ENCODE results near the gene IDH3G. TPM values are rescaled to one million over a fixed set of nuclear protein-coding genes. Genes with fewer than 3 reads are reported as not detected.

The IDH3G gene
- total RNA-seq, 1 experiment from 2014 or later = 71.2 TPM

DNA sequence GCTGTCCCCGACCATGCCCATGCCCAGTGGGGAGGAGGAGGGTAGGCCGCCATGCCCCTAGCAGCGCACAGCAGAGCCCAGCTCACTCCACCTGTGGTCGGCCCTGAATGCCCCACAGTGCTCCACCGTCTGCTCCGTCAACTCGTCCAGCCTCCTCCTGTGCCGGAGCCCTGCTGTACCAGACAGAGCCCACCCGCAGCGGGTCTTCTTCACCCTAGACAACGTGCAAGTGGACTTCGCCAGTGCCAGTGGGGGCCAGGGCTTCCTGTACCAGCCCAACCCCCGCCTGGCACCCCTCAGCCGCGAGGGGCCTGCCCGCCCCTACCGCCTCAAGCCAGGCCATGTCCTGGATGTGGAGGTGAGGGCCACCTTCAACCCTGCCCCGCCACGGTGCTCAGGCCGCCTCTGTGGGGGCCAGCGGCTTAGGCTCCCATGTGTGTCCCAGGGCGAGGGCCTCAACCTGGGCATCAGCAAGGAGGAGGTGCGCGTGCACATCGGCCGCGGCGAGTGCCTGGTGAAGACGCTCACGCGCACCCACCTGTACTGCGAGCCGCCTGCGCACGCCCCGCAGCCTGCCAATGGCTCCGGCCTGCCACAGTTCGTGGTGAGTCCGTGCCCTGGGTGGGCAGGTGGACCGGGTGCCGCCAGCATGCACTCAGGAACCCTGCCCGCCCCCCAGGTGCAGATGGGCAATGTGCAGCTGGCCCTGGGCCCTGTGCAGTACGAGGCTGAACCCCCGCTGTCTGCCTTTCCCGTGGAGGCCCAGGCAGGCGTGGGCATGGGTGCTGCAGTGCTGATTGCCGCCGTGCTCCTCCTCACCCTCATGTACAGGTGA is 20.2 kb downstream of the IDH3G start:
- BruUV-seq (replicated peaks) = no TSS peak
- CTCF ChIA-PET = no interaction called here
- no peaks in the 10 kb centered on the region for H3K4me1 Mint-ChIP-seq (ENCODE audit: low read depth, unreplicated experiment)
- H3K27ac Mint-ChIP-seq (ENCODE audit: unreplicated experiment) = no peak overlapping the region
- no peak for TF ChIP-seq CTCF (IDR thresholded peaks at IDR 0.05; ENCODE audit: unreplicated experiment)
- intact Hi-C loops (cut with micrococcal nuclease; ENCODE audit: unreplicated experiment) = no loop called here
- H3K27me3 Mint-ChIP-seq (ENCODE audit: unreplicated experiment) = no peaks in the 10 kb centered on the region
- DNase-seq = no peak
- H3K9me3 Mint-ChIP-seq (ENCODE audit: low read depth, unreplicated experiment) = no peaks in the 10 kb centered on the region
- peaks cover 20% of the 10 kb centered on the region for H3K36me3 Mint-ChIP-seq (ENCODE audit: insufficient read depth, unreplicated experiment)
- H3K4me3 Mint-ChIP-seq (ENCODE audit: low read depth, unreplicated experiment) = no peak overlapping the region

DNA sequence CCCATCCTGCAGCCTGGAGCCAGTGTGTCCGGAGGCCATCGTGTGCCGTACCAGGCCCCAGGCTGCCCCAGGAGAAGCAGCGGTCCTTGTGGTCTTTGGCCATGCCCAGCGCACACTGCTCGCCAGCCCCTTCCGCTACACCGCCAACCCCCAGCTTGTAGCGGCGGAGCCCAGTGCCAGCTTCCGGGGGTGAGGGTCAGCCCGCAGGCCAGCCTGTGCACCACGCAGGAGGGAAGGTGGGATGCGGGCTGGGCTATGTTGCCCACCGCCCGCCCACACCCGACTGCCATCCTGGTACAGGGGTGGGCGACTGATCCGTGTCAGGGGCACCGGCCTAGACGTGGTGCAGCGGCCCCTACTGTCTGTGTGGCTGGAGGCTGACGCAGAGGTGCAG is 21.0 kb downstream of the IDH3G start:
- Mint-ChIP-seq H3K9me3 (ENCODE audit: low read depth, unreplicated experiment) (no peaks in the 10 kb centered on the region), H3K4me3 (ENCODE audit: low read depth, unreplicated experiment) (no peak overlapping the region), H3K4me1 (ENCODE audit: low read depth, unreplicated experiment) (no peaks in the 10 kb centered on the region), H3K36me3 (ENCODE audit: insufficient read depth, unreplicated experiment) (peaks cover 15% of the 10 kb centered on the region), H3K27ac (ENCODE audit: unreplicated experiment) (no peak overlapping the region), H3K27me3 (ENCODE audit: unreplicated experiment) (no peaks in the 10 kb centered on the region)
- BruUV-seq (replicated peaks) = no TSS peak
- intact Hi-C loops (cut with micrococcal nuclease; ENCODE audit: unreplicated experiment) = no loop called here
- CTCF ChIA-PET = no interaction called here
- DNase-seq = no peak
- no peak for TF ChIP-seq CTCF (IDR thresholded peaks at IDR 0.05; ENCODE audit: unreplicated experiment)

DNA sequence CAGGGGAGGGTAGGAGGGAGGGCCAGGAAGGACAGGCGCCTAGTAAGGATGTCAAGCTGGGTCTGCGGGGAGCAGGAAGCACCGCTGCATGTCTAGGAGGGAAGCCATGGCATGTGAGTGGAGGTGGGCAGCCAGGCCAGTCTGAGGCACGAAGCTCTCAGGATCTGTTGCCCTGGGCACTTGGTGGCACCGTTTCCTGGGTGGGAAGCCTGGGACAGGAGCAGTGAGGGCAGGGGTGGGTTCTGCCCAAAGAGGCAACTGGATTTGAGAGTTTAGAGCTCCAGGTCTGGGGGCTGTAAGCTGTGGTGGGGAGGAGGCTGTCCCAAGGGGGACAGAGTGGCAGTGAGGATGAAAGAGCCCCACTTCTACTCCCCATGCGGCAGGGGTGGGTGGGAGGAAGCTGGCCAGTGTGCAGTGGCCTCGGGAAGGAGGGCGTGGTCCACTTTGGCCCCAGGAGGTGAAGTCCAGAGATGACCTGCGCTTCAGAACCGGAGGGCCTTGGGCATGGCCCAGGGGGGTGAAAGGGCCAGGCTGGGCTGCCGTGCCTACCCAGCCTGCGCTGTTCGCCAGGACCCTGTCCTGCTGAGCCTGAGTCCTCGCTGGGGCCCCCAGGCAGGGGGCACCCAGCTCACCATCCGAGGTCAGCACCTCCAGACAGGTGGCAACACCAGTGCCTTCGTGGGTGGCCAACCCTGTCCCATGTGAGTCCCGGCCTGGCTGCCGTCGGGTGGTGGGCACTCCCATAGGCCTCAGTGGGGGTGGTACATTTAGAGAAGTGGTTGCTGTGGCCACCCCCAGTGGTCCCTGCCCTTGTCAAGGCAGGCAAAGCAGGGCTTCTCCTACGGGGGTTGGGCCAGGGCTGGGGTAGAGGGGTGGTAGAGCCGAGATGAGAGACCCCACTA is 21.6 kb downstream of the IDH3G start:
- no peaks in the 10 kb centered on the region for H3K4me1 Mint-ChIP-seq (ENCODE audit: low read depth, unreplicated experiment)
- H3K36me3 Mint-ChIP-seq (ENCODE audit: insufficient read depth, unreplicated experiment) = peaks cover 18% of the 10 kb centered on the region
- H3K4me3 Mint-ChIP-seq (ENCODE audit: low read depth, unreplicated experiment) = no peak overlapping the region
- no peaks in the 10 kb centered on the region for H3K27me3 Mint-ChIP-seq (ENCODE audit: unreplicated experiment)
- intact Hi-C loops (cut with micrococcal nuclease; ENCODE audit: unreplicated experiment) = no loop called here
- CTCF ChIA-PET = no interaction called here
- no peaks in the 10 kb centered on the region for H3K9me3 Mint-ChIP-seq (ENCODE audit: low read depth, unreplicated experiment)
- no peak for TF ChIP-seq CTCF (IDR thresholded peaks at IDR 0.05; ENCODE audit: unreplicated experiment)
- no peak overlapping the region for H3K27ac Mint-ChIP-seq (ENCODE audit: unreplicated experiment)
- DNase-seq = no peak
- no TSS peak for BruUV-seq (replicated peaks)

- no peak for DNase-seq
- Mint-ChIP-seq H3K27me3 (ENCODE audit: unreplicated experiment) (no peaks in the 10 kb centered on the region), H3K9me3 (ENCODE audit: low read depth, unreplicated experiment) (no peaks in the 10 kb centered on the region), H3K4me3 (ENCODE audit: low read depth, unreplicated experiment) (no peak overlapping the region), H3K36me3 (ENCODE audit: insufficient read depth, unreplicated experiment) (peaks cover 19% of the 10 kb centered on the region), H3K27ac (ENCODE audit: unreplicated experiment) (no peak overlapping the region), H3K4me1 (ENCODE audit: low read depth, unreplicated experiment) (peaks cover 4% of the 10 kb centered on the region)
- intact Hi-C loops (cut with micrococcal nuclease; ENCODE audit: unreplicated experiment) = no loop called here
- CTCF ChIA-PET = no interaction called here
- no peak for TF ChIP-seq CTCF (IDR thresholded peaks at IDR 0.05; ENCODE audit: unreplicated experiment)
- no TSS peak for BruUV-seq (replicated peaks)
These were observed 22.5 kb downstream of the IDH3G start for GRCh38 chrX:153771415-153772315.
